ENCODE data around the gene SRSF2.

SRSF2 gene

DNA sequence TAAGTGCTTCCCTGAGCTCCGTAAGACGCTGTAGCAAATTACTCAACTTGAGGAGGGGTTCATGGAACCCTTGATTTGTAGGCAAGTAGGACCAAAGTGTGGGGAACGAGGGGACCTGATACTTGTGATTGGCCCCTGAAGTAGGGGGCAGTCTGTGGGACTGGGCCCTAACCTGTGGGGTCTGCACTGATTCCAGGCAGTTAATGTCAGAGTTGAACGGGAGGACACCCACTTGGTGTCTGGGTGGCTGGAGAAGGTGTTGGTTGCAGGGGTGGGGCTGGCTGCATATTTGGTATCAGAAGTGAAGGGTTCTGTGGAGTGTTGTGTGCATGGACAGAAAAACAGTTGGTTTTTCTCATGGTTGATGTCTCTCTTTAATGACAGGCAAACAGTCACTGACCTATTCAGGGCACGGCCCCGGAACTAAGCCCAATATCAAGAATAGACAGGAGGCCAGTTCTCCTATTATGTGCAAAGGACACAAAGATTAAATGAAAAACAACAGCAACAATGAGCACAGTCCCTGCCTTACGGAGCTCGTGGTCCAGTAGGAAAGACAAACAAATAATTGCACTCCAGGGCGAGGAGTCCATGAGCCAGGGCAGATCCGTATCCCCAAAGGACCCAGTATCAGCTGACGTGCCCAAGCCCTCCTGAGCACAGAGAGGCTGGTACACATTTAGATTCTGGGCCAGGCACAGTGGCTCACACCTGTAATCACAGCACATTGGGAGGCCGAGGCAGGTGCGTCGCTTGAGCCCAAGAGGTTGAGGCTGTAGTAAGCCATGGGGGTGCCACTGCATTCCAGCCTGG is 45.5 kb downstream of the SRSF2 start:
- no peak for TF ChIP-seq CTCF (IDR thresholded peaks at IDR 0.05; ENCODE audit: low read depth, low read length)
- no peak overlapping the region for H3K4me3 ChIP-seq (ENCODE audit: low read depth, low read length)

DNA sequence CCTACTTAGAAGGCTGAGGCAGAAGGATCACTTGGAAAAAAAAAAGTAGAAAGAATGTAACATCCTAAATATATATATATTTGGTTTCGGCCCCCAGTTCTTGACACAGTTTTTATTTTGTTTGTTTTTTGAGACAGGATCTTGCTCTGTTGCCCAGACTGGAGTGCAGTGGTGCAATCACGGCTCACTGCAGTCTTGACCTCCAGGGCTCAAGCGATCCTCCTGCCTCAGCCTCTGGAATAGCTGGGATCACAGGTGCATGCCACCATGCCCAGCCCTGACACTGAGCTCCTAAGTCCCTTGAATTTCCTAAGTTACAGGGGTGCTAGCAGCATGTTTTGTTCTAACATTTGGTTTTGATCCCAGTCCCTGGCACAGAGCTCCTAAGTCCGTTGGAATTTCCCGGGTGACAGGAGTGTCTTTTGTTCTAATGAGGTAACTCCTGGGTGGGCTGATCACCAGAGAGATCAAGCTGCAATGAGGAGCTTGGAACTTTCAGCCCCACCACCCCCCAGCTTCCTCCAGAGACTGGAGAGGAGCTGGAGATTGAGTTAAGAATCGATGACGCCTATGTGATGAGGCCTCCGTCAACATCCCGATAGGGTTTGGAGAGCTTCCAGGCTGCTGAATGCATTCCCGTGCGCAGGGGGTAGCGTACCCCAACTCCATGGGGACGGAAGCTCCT is 46.4 kb downstream of the SRSF2 start:
- TF ChIP-seq CTCF (IDR thresholded peaks at IDR 0.05; ENCODE audit: low read depth, low read length), result no peak
- no peak overlapping the region for H3K4me3 ChIP-seq (ENCODE audit: low read depth, low read length)

DNA sequence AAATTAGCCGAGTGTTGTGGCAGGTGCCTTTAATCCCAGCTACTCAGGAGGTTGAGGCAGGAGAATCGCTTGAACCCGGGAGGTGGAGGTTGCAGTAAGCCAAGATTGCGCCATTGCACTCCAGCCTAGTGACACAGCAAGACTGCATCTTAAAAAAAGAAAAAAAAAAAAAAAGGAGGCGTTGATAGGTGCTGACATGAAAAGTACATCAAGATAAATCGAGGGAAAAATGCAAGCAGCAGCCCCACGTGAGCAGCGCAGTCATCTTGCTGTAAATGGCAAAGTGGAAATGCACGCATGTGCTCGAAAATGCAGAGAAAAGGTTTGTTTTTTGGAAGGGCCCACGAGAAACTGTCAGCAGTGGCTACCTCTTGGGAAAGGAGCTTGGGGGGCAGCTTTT is 47.3 kb downstream of the SRSF2 start:
- TF ChIP-seq CTCF (IDR thresholded peaks at IDR 0.05; ENCODE audit: low read depth, low read length), result no peak
- no peak overlapping the region for H3K4me3 ChIP-seq (ENCODE audit: low read depth, low read length)

DNA sequence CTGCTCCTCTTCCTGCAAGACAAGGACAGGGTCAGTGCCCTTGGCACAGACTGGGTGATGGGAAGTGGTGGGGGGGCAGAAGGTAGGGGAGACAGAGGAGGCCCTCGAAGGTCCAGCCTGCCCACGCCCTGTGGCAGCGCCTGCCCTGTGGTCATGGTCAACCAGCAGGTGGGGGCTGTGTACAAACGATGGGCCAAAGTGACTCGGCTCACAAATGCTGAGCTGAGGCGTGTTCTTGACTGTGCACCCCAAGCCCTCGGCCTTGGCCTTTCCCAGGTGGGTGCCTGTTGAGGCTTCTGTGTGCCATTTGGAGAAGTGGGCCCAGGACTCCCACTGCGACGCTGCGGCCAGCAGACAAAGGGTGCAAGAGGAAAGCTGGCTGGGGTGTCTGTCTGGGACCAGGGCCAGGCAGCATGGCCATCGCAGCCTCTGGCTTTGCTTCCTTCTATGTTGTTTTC is 48.9 kb downstream of the SRSF2 start:
- no peak for TF ChIP-seq CTCF (IDR thresholded peaks at IDR 0.05; ENCODE audit: low read depth, low read length)
- H3K4me3 ChIP-seq (ENCODE audit: low read depth, low read length), result no peak overlapping the region

DNA sequence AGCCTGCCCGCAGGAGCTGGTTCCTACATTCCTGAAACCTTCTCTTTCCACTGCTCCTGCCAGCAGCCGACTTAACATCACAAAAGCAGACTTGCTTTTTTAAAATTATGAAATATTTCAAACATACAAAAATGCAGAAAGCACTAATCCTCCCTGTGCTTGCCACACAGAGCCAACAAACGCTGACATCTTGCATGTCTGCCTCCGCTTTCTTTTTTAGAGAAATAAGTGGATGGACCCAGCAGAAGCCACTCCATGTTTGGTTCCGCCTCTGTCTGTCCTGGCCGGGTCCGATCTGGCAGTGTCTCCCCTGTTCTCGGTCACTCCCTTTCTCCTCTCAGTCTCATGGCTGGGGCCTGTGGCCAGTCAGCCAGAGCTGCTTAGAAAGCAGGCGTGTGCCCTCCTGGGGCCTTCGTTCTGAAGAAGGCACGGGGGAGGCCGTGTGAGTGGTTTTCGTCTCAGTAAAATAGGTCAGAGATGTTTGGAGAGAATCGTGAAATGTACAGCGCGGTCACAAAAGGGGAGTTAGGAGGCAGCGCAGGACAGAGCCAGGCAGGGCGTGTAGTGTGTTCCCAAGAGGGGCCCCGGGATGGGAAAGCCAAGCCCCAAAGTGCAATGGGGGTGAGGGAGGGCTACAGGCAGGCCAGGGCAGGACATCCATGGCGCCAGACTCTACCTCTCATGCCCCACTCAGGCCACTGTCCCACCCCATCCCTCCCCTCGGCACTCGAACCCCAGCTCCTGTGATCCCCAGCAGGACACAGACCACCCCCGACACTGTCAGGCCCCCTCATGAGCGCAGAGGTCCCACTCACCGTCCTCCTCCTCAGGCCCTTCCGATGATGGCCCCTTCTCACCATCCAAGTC is 49.6 kb downstream of the SRSF2 start:
- H3K4me3 ChIP-seq (ENCODE audit: low read depth, low read length), result no peak overlapping the region
- no peak for TF ChIP-seq CTCF (IDR thresholded peaks at IDR 0.05; ENCODE audit: low read depth, low read length)

DNA sequence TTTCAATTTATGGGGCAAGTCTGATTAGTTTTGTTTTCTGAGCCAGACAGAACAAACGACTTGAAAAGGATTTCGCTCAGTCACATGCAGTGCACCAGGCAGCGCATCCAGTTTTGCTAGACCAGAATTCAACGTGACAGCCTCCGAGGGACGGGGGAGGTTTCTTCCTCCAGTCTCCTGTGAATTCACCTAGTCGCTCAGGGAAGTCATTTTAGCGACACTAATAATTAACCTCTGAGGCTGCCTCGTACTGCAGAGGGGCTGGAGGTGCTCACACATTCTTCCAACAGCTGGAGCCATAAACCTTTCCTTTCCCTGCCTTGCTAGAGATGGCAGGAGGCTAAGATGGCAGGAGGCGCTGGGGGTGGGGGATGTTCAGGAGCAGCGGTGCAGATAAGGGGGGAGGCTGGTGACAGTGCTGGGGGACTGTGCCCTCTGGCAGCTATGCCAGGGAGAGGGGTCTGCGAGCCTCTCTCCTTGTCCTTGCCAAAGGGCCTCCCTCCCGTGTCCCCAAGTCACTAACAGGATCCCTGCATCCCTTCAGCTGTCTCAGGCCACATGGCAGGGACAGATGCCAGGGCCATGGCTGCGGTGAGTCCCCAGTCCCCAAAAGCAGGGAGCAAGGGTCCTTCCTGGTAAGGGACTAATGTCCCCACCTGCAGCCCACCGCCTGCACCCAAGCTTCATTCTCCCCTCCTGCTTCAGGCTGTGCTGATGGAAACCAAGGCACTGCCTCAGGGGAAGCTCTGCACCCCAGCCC is 50.4 kb downstream of the SRSF2 start:
- no peak overlapping the region for H3K4me3 ChIP-seq (ENCODE audit: low read depth, low read length)
- TF ChIP-seq CTCF (IDR thresholded peaks at IDR 0.05; ENCODE audit: low read depth, low read length), result no peak
